Measurements from ENCODE around the gene TENM4.

The TENM4 gene

DNA sequence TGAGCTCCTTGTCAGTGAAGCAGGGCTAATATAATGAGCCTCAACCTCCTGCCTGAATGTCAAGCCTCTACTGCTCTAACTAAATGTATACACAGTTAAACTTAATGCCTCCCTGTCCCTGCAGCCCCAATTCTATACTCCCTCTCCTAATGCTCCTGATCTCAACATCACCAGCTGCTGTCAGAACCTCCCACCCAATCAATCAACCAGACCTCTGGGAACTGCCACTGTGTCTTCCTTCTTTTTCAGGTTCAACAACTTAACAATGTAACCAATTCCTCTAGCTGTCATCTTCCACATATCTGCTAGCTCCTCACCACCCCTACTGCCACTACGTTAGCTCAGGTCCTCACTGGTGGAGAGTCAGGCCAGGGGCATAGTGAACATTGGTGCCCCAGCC is 526.3 kb downstream of the TENM4 start:
- TF ChIP-seq FOXP2 (optimal IDR thresholded peaks at IDR 0.05; ENCODE audit: borderline replicate concordance, extremely low read depth, extremely low read length, insufficient read depth), result no peak
- TF ChIP-seq, protein P1, sequence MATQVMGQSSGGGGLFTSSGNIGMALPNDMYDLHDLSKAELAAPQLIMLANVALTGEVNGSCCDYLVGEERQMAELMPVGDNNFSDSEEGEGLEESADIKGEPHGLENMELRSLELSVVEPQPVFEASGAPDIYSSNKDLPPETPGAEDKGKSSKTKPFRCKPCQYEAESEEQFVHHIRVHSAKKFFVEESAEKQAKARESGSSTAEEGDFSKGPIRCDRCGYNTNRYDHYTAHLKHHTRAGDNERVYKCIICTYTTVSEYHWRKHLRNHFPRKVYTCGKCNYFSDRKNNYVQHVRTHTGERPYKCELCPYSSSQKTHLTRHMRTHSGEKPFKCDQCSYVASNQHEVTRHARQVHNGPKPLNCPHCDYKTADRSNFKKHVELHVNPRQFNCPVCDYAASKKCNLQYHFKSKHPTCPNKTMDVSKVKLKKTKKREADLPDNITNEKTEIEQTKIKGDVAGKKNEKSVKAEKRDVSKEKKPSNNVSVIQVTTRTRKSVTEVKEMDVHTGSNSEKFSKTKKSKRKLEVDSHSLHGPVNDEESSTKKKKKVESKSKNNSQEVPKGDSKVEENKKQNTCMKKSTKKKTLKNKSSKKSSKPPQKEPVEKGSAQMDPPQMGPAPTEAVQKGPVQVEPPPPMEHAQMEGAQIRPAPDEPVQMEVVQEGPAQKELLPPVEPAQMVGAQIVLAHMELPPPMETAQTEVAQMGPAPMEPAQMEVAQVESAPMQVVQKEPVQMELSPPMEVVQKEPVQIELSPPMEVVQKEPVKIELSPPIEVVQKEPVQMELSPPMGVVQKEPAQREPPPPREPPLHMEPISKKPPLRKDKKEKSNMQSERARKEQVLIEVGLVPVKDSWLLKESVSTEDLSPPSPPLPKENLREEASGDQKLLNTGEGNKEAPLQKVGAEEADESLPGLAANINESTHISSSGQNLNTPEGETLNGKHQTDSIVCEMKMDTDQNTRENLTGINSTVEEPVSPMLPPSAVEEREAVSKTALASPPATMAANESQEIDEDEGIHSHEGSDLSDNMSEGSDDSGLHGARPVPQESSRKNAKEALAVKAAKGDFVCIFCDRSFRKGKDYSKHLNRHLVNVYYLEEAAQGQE (IDR thresholded peaks at IDR 0.05; ENCODE audit: insufficient read depth in 1 of 2, low read depth in 2 of 2, low read length in 2 of 2), result no peak
- no peak for TF ChIP-seq TAF1 (IDR thresholded peaks at IDR 0.05; ENCODE audit: borderline replicate concordance, insufficient read depth, low read length)
- TF ChIP-seq POLR2AphosphoS5 (IDR thresholded peaks at IDR 0.05; ENCODE audit: low read depth, low read length), result no peak
- no peak for TF ChIP-seq SIN3A (IDR thresholded peaks at IDR 0.05; ENCODE audit: borderline replicate concordance, insufficient read depth, low read length)

DNA sequence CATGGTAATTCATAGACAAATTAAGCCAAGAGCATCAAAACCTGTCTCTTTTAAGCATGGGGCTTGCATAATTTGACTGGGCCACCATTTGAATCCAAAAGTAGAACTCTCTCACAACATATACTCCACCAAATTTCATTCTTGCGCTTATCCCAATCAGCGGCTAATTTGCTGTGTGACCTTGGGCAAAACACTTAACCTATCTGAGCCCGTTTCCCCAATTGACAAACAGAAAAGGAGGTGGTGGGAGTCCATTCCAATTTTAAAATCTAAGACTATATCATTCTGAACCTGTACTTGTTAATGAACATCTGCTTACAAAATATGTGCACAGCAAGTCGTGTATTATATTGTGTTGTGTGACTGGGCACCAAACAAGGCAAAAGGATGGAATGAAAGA is 528.1 kb downstream of the TENM4 start:
- TF ChIP-seq TAF1 (IDR thresholded peaks at IDR 0.05; ENCODE audit: borderline replicate concordance, insufficient read depth, low read length), result no peak
- no peak for TF ChIP-seq SIN3A (IDR thresholded peaks at IDR 0.05; ENCODE audit: borderline replicate concordance, insufficient read depth, low read length)
- TF ChIP-seq FOXP2 (optimal IDR thresholded peaks at IDR 0.05; ENCODE audit: borderline replicate concordance, extremely low read depth, extremely low read length, insufficient read depth), result no peak
- TF ChIP-seq, protein P1 (IDR thresholded peaks at IDR 0.05; ENCODE audit: insufficient read depth in 1 of 2, low read depth in 2 of 2, low read length in 2 of 2), result no peak
- TF ChIP-seq POLR2AphosphoS5 (IDR thresholded peaks at IDR 0.05; ENCODE audit: low read depth, low read length), result no peak

DNA sequence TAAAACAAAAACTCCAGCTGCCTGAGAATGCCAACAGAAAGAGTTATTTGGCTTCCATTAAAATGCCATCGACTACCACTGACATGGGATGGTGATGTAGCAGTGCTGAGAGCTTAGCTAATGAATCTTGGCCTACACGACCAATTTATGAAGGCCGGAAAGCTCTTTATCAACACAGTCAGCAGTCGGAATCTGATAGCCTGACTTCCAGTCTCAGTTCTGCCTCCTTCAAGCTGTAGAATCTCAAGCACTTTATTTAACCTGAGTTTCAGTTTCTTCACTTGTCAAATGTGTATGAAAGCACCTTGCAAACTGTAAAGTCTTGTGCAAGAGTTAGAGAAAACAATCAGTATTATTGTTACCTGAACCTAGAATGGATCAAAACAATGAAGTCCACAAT is 530.5 kb downstream of the TENM4 start:
- TF ChIP-seq SIN3A (IDR thresholded peaks at IDR 0.05; ENCODE audit: borderline replicate concordance, insufficient read depth, low read length), result no peak
- TF ChIP-seq TAF1 (IDR thresholded peaks at IDR 0.05; ENCODE audit: borderline replicate concordance, insufficient read depth, low read length), result no peak
- TF ChIP-seq FOXP2 (optimal IDR thresholded peaks at IDR 0.05; ENCODE audit: borderline replicate concordance, extremely low read depth, extremely low read length, insufficient read depth), result no peak
- TF ChIP-seq POLR2AphosphoS5 (IDR thresholded peaks at IDR 0.05; ENCODE audit: low read depth, low read length), result no peak
- TF ChIP-seq, protein P1 (IDR thresholded peaks at IDR 0.05; ENCODE audit: insufficient read depth in 1 of 2, low read depth in 2 of 2, low read length in 2 of 2), result no peak

DNA sequence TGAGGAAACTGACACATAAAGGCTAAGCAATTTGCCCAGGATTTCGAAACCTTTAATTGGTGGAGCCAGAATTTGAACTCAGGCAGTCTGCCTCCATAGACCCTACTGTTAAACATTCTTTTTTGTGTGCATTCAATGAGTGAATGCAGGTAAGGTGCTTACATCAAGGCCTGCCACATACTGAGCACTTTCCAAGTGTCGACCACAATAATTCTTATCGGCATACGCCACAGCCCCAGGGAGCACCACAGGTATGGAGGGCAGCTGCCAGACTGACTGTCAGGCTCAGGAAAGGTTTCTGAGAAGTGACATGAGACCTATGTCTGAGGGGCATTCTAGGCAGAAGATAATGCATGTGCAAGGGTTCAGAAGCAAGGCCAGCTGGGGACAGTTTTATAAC is 531.4 kb downstream of the TENM4 start:
- no peak for TF ChIP-seq SIN3A (IDR thresholded peaks at IDR 0.05; ENCODE audit: borderline replicate concordance, insufficient read depth, low read length)
- TF ChIP-seq, protein P1 (IDR thresholded peaks at IDR 0.05; ENCODE audit: insufficient read depth in 1 of 2, low read depth in 2 of 2, low read length in 2 of 2), result no peak
- no peak for TF ChIP-seq POLR2AphosphoS5 (IDR thresholded peaks at IDR 0.05; ENCODE audit: low read depth, low read length)
- TF ChIP-seq TAF1 (IDR thresholded peaks at IDR 0.05; ENCODE audit: borderline replicate concordance, insufficient read depth, low read length), result no peak
- no peak for TF ChIP-seq FOXP2 (optimal IDR thresholded peaks at IDR 0.05; ENCODE audit: borderline replicate concordance, extremely low read depth, extremely low read length, insufficient read depth)

DNA sequence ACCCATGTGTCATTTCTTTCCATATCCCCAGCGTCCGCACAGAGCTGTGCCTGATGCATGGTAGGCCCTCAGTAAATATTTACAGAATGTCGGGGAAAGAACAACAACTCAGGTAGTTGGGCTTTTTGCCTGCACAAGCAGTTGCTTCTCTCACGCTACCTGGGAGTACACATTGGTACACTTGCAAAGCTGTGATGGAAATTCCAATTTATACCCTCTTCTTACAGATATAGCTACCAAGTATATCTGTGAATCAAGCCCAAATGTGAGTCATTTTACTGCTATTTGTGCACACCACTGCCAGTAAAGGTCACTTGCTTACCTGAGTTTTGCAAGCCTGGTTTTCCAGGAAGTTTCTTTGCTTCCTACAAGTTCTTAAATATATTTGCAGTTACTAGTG is 533.2 kb downstream of the TENM4 start:
- TF ChIP-seq SIN3A (IDR thresholded peaks at IDR 0.05; ENCODE audit: borderline replicate concordance, insufficient read depth, low read length) (no peak), POLR2AphosphoS5 (IDR thresholded peaks at IDR 0.05; ENCODE audit: low read depth, low read length) (no peak), TAF1 (IDR thresholded peaks at IDR 0.05; ENCODE audit: borderline replicate concordance, insufficient read depth, low read length) (no peak), FOXP2 (optimal IDR thresholded peaks at IDR 0.05; ENCODE audit: borderline replicate concordance, extremely low read depth, extremely low read length, insufficient read depth) (no peak)
- TF ChIP-seq, protein P1 (IDR thresholded peaks at IDR 0.05; ENCODE audit: insufficient read depth in 1 of 2, low read depth in 2 of 2, low read length in 2 of 2), result no peak
